B cell (primary cell): ENCODE measurements around the gene MAFG. TPM values are rescaled to one million over a fixed set of nuclear protein-coding genes. Genes with fewer than 3 reads are reported as not detected.

Experiments used
- ATAC-seq: fragments of 200-7000 bp; cut with Tn5 transposase; one replicate; pipeline ENCODE4 v1.10.0; 2021; ENCODE audit warnings: low read depth, mild to moderate bottlenecking, moderate number of reproducible peaks, moderate library complexity
- CTCF ChIA-PET: fragments of 350-600 bp; sonication (Branson Sonifier 250); formaldehyde crosslinking; loops from one replicate; lab custom pipeline; 2021; ENCODE audit warnings: antibody characterized with exemption, inconsistent platforms; lab: Charles Lee
- POLR2A ChIA-PET: fragments of 350-600 bp; sonication (Branson Sonifier 250); formaldehyde crosslinking; loops from one replicate; lab custom pipeline; 2021; ENCODE audit warnings: antibody characterized with exemption; lab: Charles Lee
- DNase-seq: peaks from one replicate; pipeline ENCODE4 v3.0.0; 2013
- H2AFZ ChIP-seq: 2 replicates; pipeline ENCODE4 v1.6.1; 2012; ENCODE audit warnings: mild to moderate bottlenecking, low read depth, low read length; ENCODE audit not compliant: insufficient read depth, poor library complexity, severe bottlenecking
- H3K27ac ChIP-seq, 2 donors: 1 replicate in 1 of 2; 2 replicates in 1 of 2; pipeline ENCODE4 v1.5.1; 2012 to 2013; ENCODE audit warnings: low read length in 2 of 2, mild to moderate bottlenecking in 2 of 2, moderate library complexity in 1 of 2
- H3K27me3 ChIP-seq, 4 experiments: fragments of 200-600 bp in 1 of 4; sonication (generic) in 1 of 4; replicated peaks in 1 of 4; 1 replicate in 2 of 4; 2 replicates in 2 of 4; pipeline versions ENCODE4 v1.6.1 to v1.7.0; 2013 to 2016; ENCODE audit warnings: low read length in 3 of 4, mild to moderate bottlenecking in 2 of 4, mixed read lengths in 1 of 4, moderate library complexity in 1 of 4; ENCODE audit not compliant: insufficient read depth in 4 of 4, control insufficient read depth in 3 of 4; ENCODE audit errors: control extremely low read depth in 1 of 4
- H3K36me3 ChIP-seq, 2 experiments: replicated peaks in 1 of 2; 1 replicate in 1 of 2; 2 replicates in 1 of 2; pipeline versions ENCODE4 v1.6.1 to v1.7.1; 2013; ENCODE audit warnings: low read length in 1 of 2; ENCODE audit not compliant: insufficient read depth in 2 of 2, control insufficient read depth in 1 of 2; ENCODE audit errors: control extremely low read depth in 1 of 2, extremely low read depth in 1 of 2
- H3K4me1 ChIP-seq, 2 donors: fragments of 200-600 bp in 1 of 2; sonication (generic) in 1 of 2; 1 replicate in 1 of 2; 2 replicates in 1 of 2; pipeline versions ENCODE4 v1.5.1 to v1.6.1; 2013 to 2017; ENCODE audit warnings: low read length in 2 of 2; ENCODE audit not compliant: control insufficient read depth in 2 of 2, insufficient read depth in 2 of 2
- H3K4me2 ChIP-seq: replicated peaks from 2 replicates; pipeline ENCODE3; 2012; ENCODE audit warnings: mild to moderate bottlenecking, low read depth, low read length; ENCODE audit not compliant: poor library complexity, severe bottlenecking
- H3K4me3 ChIP-seq, 5 experiments: fragments of 200-600 bp in 1 of 5; sonication (generic) in 1 of 5; 1 replicate in 3 of 5; 2 replicates in 2 of 5; pipeline versions ENCODE4 v1.5.1 to v1.7.0; 2011 to 2016; ENCODE audit warnings: low read length in 4 of 5, mild to moderate bottlenecking in 4 of 5, low read depth in 2 of 5, control low read depth in 1 of 5, moderate library complexity in 1 of 5; ENCODE audit not compliant: insufficient read depth in 1 of 5; ENCODE audit errors: control extremely low read depth in 1 of 5, extremely low read depth in 1 of 5
- H3K79me2 ChIP-seq: fragments of 200-600 bp; sonication (generic); one replicate; pipeline ENCODE4 v1.6.0; 2016; ENCODE audit warnings: low read length; ENCODE audit not compliant: control insufficient read depth, insufficient read depth
- H3K9ac ChIP-seq: fragments of 200-600 bp; sonication (generic); 2 replicates; pipeline ENCODE4 v1.6.1; 2017; ENCODE audit warnings: mild to moderate bottlenecking, low read length, moderate library complexity
- H3K9me3 ChIP-seq, 3 donors: one replicate each; pipeline versions ENCODE4 v1.6.1 to v1.7.1; 2013; ENCODE audit warnings: low read length in 2 of 3; ENCODE audit not compliant: control insufficient read depth in 2 of 3, insufficient read depth in 1 of 3; ENCODE audit errors: control extremely low read depth in 1 of 3
- H4K20me1 ChIP-seq: 2 replicates; pipeline ENCODE4 v1.6.0; 2012; ENCODE audit warnings: mild to moderate bottlenecking, low read length; ENCODE audit not compliant: insufficient read depth, control insufficient read depth, poor library complexity, severe bottlenecking
- H3K27ac Mint-ChIP-seq: one replicate; pipeline ENCODE4 v1.8.0; 2021; ENCODE audit warnings: mixed read lengths
- H3K27me3 Mint-ChIP-seq: one replicate; pipeline ENCODE4 v1.8.0; 2021; ENCODE audit warnings: mixed read lengths
- H3K4me1 Mint-ChIP-seq: one replicate; pipeline ENCODE4 v1.8.0; 2021; ENCODE audit warnings: mixed read lengths
- H3K4me3 Mint-ChIP-seq: one replicate; pipeline ENCODE4 v1.8.0; 2021; ENCODE audit warnings: mixed read lengths
- H3K9me3 Mint-ChIP-seq: one replicate; pipeline ENCODE4 v1.8.0; 2022; ENCODE audit warnings: mixed read lengths; ENCODE audit not compliant: insufficient read depth
- EZH2 ChIP-seq: IDR thresholded peaks from 2 replicates; pipeline ENCODE4 v1.6.1; 2012; ENCODE audit warnings: borderline replicate concordance, low read depth, mild to moderate bottlenecking, moderate library complexity, low read length; ENCODE audit not compliant: insufficient read depth, poor library complexity, severe bottlenecking
- WGBS: methylation state at CpG from one replicate; pipeline ENCODE4 v1.1.5; 2013; ENCODE audit warnings: missing lambda C conversion rate; ENCODE audit not compliant: insufficient coverage; 5-methylcytosine and 5-hydroxymethylcytosine counted together
- intact Hi-C: fragments of 100-400 bp; cut with micrococcal nuclease; formaldehyde crosslinking; loops from one replicate; pipeline ENCODE4 v1.10.0; 2022
- polyA plus RNA-seq: library from polyadenylated mRNA; depleted of rRNA; stranded (reverse); fragments of >200 nt; gene quantifications from 2 replicates; pipeline ENCODE4 v1.2.3, GENCODE V29; 2012
- total RNA-seq, 2 donors: library from RNA; stranded (reverse); fragments of 120-200 nt in 1 of 2; gene quantifications; 1 replicate in 1 of 2; 2 replicates in 1 of 2; pipeline versions ENCODE4 v1.2.3 to v1.2.4, GENCODE V29; 2013 to 2022
- TF ChIP-seq, protein P1 (sequence below): fragments of 200-600 bp; IDR thresholded peaks from one replicate; pipeline ENCODE4 v1.8.0; 2022; ENCODE audit warnings: antibody characterized with exemption, mild to moderate bottlenecking

MAFG gene
- total and polyA plus RNA-seq, 2 donors (not counting 1 experiment from before 2014, with no cell fraction given), result 11.4 to 27.9 TPM

DNA sequence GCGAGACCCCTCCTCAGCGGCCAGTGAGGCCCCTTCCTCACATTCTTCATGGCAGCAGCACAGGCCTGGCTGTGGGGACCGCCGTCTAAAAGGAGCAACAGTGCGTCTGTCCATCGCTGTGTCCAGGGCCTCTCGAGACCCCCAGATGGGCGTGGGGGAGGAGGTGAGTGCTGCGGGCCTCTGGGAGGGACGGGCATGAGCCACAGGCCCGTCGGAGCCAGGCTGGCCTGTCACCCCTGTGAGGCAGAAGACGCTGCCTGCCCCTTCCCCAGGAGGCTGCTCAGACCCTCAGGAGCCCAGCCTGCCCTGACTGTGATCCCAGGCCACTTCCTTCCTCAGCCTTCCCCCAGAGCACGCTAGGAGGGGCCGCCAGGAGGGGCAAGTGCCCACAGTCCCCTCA is 11.7 kb upstream of the MAFG start:
- H3K4me1 ChIP-seq, result peaks cover 10 to 18% of the 10 kb centered on the region in 2 donors
- no peak overlapping the region for H2AFZ ChIP-seq
- H3K27me3 ChIP-seq, result peaks cover 0 to 19% (median 2%) of the 10 kb centered on the region in 4 experiments
- no peaks in the 10 kb centered on the region for H3K9me3 ChIP-seq
- 55% methylated on average over 15 of the region's 15 CpGs for WGBS
- no peak overlapping the region for H3K9ac ChIP-seq
- H3K79me2 ChIP-seq, result no peaks in the 10 kb centered on the region
- CTCF ChIA-PET, result interaction anchor here (0.6 kb wide), 1 partner anchor 14 kb away, joined by 3 read pairs; no protein-coding TSS in a partner anchor
- ATAC-seq, result no peak
- H3K36me3 ChIP-seq, result no peaks in the 10 kb centered on the region
- H3K4me3 ChIP-seq, result no peak overlapping the region
- POLR2A ChIA-PET, result no interaction called here
- Mint-ChIP-seq H3K27ac (no peak overlapping the region), H3K27me3 (peaks cover 5% of the 10 kb centered on the region), H3K4me1 (peaks cover 11% of the 10 kb centered on the region), H3K9me3 (no peaks in the 10 kb centered on the region), H3K4me3 (no peak overlapping the region)
- DNase-seq, result no peak
- no peak for TF ChIP-seq EZH2
- TF ChIP-seq, protein P1, sequence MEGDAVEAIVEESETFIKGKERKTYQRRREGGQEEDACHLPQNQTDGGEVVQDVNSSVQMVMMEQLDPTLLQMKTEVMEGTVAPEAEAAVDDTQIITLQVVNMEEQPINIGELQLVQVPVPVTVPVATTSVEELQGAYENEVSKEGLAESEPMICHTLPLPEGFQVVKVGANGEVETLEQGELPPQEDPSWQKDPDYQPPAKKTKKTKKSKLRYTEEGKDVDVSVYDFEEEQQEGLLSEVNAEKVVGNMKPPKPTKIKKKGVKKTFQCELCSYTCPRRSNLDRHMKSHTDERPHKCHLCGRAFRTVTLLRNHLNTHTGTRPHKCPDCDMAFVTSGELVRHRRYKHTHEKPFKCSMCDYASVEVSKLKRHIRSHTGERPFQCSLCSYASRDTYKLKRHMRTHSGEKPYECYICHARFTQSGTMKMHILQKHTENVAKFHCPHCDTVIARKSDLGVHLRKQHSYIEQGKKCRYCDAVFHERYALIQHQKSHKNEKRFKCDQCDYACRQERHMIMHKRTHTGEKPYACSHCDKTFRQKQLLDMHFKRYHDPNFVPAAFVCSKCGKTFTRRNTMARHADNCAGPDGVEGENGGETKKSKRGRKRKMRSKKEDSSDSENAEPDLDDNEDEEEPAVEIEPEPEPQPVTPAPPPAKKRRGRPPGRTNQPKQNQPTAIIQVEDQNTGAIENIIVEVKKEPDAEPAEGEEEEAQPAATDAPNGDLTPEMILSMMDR, result no peak
- H4K20me1 ChIP-seq, result no peaks in the 10 kb centered on the region
- no peak overlapping the region for H3K4me2 ChIP-seq
- intact Hi-C loops, result no loop called here
- H3K27ac ChIP-seq, result no peak overlapping the region

DNA sequence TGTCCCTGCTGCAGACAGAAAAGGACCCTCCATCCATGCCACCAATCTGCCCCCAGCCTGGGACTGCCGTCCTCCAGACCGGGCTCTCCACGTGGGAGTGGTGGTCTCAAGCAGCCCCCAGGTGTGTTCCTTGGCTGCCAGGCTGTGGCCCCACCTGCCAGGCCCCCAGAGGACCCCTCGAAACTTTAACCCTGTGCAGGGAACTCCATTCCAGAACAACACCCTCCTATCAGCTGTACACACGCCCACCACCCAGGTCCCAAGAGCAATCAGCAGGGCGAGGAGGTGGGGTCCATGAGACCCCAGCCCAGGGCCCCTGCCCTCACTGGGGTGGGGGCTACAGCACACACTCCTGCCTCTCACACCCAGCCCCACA is 8.2 kb upstream of the MAFG start:
- H3K36me3 ChIP-seq, result no peaks in the 10 kb centered on the region
- H3K9me3 Mint-ChIP-seq, result no peaks in the 10 kb centered on the region
- no peak overlapping the region for H3K4me3 ChIP-seq
- ChIA-PET CTCF (interaction anchor here (0.7 kb wide), 1 partner anchor 140 kb away, joined by 3 read pairs; no protein-coding TSS in a partner anchor), POLR2A (interaction anchor here (0.9 kb wide), 1 partner anchor 8 kb away, joined by 3 read pairs; the partner anchor contains the start of gene MAFG)
- H3K4me3 Mint-ChIP-seq, result peak overlapping the region; percentile 66
- no peak overlapping the region for H3K4me2 ChIP-seq
- no peak overlapping the region for H2AFZ ChIP-seq
- H3K27ac Mint-ChIP-seq, result no peak overlapping the region
- no peak overlapping the region for H3K27ac ChIP-seq
- H4K20me1 ChIP-seq, result no peaks in the 10 kb centered on the region
- intact Hi-C loops, result no loop called here
- H3K9ac ChIP-seq, result no peak overlapping the region
- H3K79me2 ChIP-seq, result no peaks in the 10 kb centered on the region
- H3K4me1 Mint-ChIP-seq, result peaks cover 11% of the 10 kb centered on the region
- DNase-seq, result no peak
- H3K4me1 ChIP-seq, result peaks cover 10 to 14% of the 10 kb centered on the region in 2 donors
- no peaks in the 10 kb centered on the region for H3K9me3 ChIP-seq
- WGBS, result 94% methylated on average over 6 of the region's 6 CpGs
- H3K27me3 Mint-ChIP-seq, result peaks cover 12% of the 10 kb centered on the region
- peaks cover 0 to 5% (median under 1%) of the 10 kb centered on the region in 4 experiments for H3K27me3 ChIP-seq
- ATAC-seq, result no peak
- TF ChIP-seq, protein P1, result no peak
